Ishikawa (cell line): Measurements from ENCODE around the gene GLDC.

Experiments
- CEBPB ChIP-seq: IDR thresholded peaks from 2 replicates; pipeline ENCODE4 v1.6.1; 2012
- CREB1 ChIP-seq: IDR thresholded peaks from 2 replicates; pipeline ENCODE4 v1.6.1; 2012; ENCODE audit warnings: low read depth
- EGR1 ChIP-seq: IDR thresholded peaks from 2 replicates; pipeline ENCODE4 v1.6.1; 2012
- EP300 ChIP-seq: IDR thresholded peaks from 2 replicates; pipeline ENCODE4 v1.6.1; 2012; ENCODE audit warnings: borderline replicate concordance
- FOXM1 ChIP-seq: IDR thresholded peaks from 2 replicates; pipeline ENCODE4 v1.6.1; 2012; ENCODE audit warnings: low read depth, borderline replicate concordance
- NFIC ChIP-seq: IDR thresholded peaks from 2 replicates; pipeline ENCODE4 v1.6.1; 2012
- RAD21 ChIP-seq: IDR thresholded peaks from 2 replicates; pipeline ENCODE4 v1.6.1; 2012; ENCODE audit warnings: low read depth
- TAF1 ChIP-seq: IDR thresholded peaks from 2 replicates; pipeline ENCODE4 v1.6.1; 2012; ENCODE audit warnings: low read depth, mild to moderate bottlenecking
- TCF12 ChIP-seq: IDR thresholded peaks from 2 replicates; pipeline ENCODE4 v1.6.1; 2012; ENCODE audit warnings: low read depth
- TEAD4 ChIP-seq: IDR thresholded peaks from 2 replicates; pipeline ENCODE4 v1.6.1; 2012
- YY1 ChIP-seq: IDR thresholded peaks from 2 replicates; pipeline ENCODE4 v1.6.1; 2012; ENCODE audit warnings: low read depth
- ZBTB7A ChIP-seq: IDR thresholded peaks from 2 replicates; pipeline ENCODE4 v1.6.1; 2012; ENCODE audit warnings: low read depth
- TF ChIP-seq, protein P1 (sequence below): IDR thresholded peaks from 2 replicates; pipeline ENCODE4 v1.6.1; 2012; ENCODE audit warnings: low read depth, mild to moderate bottlenecking
- TF ChIP-seq, protein P2 (sequence below): IDR thresholded peaks from 2 replicates; pipeline ENCODE4 v1.6.1; 2012
- TF ChIP-seq, protein P3 (sequence below): IDR thresholded peaks from 2 replicates; pipeline ENCODE4 v1.6.1; 2012

The GLDC gene

DNA sequence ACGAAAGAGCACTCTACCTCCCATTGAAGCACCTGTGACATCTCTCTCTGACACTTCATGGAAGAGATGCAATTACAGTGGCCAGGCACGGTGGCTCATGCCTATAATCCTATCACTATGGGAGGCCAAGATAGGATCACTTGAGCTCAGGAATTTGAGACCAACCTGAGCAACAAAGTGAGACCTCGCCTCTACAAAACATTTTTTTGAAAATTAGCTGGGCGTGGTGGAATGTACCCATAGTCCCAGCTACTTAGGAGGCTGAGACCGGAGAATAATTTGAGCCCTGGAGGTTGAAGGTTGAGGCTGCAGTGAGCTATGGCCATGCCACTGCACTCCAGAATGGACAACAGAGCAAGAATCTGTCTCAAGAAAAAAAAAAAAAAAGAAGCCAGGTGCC, 45.5 kb downstream of the GLDC start:
- TF ChIP-seq, protein P1, sequence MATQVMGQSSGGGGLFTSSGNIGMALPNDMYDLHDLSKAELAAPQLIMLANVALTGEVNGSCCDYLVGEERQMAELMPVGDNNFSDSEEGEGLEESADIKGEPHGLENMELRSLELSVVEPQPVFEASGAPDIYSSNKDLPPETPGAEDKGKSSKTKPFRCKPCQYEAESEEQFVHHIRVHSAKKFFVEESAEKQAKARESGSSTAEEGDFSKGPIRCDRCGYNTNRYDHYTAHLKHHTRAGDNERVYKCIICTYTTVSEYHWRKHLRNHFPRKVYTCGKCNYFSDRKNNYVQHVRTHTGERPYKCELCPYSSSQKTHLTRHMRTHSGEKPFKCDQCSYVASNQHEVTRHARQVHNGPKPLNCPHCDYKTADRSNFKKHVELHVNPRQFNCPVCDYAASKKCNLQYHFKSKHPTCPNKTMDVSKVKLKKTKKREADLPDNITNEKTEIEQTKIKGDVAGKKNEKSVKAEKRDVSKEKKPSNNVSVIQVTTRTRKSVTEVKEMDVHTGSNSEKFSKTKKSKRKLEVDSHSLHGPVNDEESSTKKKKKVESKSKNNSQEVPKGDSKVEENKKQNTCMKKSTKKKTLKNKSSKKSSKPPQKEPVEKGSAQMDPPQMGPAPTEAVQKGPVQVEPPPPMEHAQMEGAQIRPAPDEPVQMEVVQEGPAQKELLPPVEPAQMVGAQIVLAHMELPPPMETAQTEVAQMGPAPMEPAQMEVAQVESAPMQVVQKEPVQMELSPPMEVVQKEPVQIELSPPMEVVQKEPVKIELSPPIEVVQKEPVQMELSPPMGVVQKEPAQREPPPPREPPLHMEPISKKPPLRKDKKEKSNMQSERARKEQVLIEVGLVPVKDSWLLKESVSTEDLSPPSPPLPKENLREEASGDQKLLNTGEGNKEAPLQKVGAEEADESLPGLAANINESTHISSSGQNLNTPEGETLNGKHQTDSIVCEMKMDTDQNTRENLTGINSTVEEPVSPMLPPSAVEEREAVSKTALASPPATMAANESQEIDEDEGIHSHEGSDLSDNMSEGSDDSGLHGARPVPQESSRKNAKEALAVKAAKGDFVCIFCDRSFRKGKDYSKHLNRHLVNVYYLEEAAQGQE = no peak

DNA sequence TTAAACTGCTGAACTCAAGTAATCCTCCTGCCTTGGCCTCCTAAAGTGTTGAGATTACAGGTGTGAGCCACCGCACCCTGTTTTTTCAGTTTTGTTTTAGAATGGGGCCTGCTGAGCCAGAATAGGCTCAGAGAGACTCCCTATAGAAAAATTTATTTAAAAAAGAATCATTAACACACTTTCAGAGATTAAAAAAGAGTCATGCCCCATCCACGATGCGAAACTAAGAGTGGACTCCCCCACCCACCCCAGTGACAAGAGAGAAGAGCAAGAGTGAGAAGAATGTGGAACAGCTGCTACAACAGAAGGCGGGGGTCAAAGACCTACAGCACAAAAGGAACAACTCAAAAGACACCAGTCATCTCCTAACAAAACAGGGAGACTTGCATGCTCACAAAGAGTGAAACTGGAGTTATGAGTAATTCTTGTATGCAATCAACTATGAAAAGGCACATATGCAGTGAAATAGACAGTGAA, 47.2 kb downstream of the GLDC start:
- TF ChIP-seq NFIC (no peak), TEAD4 (no peak), RAD21 (no peak), ZBTB7A (no peak), CREB1 (no peak), TAF1 (no peak), CEBPB (no peak), TCF12 (no peak), FOXM1 (no peak), EGR1 (no peak), YY1 (no peak), EP300 (no peak)
- TF ChIP-seq, protein P2, sequence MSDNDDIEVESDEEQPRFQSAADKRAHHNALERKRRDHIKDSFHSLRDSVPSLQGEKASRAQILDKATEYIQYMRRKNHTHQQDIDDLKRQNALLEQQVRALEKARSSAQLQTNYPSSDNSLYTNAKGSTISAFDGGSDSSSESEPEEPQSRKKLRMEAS = no peak
- TF ChIP-seq, protein P1 = no peak
- TF ChIP-seq, protein P3, sequence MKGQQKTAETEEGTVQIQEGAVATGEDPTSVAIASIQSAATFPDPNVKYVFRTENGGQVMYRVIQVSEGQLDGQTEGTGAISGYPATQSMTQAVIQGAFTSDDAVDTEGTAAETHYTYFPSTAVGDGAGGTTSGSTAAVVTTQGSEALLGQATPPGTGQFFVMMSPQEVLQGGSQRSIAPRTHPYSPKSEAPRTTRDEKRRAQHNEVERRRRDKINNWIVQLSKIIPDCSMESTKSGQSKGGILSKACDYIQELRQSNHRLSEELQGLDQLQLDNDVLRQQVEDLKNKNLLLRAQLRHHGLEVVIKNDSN = no peak

DNA sequence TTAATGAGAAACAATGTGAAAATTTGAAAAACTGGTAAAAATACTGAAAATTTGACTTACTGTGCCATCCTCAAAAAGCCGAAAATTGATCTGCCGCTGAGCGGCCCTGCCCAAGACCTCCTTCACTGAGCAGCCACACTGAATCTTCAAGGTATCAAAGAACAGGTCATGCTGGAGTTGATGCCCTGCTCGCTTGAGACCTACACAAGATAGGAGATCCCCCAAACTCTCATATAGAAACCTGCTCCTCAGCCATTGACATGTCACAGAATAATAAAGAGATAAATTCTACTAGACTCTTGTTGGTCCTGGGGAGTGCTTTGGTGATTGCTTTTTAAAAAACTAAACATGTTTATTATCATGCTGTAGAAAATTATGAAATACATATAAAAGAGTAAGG, 52.7 kb downstream of the GLDC start:
- TF ChIP-seq TEAD4 = no peak
- TF ChIP-seq EGR1 = no peak
- TF ChIP-seq FOXM1 = no peak
- TF ChIP-seq, protein P3 = no peak
- TF ChIP-seq, protein P2 = no peak
- TF ChIP-seq ZBTB7A = no peak
- no peak for TF ChIP-seq TCF12
- no peak for TF ChIP-seq CEBPB
- TF ChIP-seq NFIC = no peak
- TF ChIP-seq CREB1 = no peak
- TF ChIP-seq, protein P1 = no peak

DNA sequence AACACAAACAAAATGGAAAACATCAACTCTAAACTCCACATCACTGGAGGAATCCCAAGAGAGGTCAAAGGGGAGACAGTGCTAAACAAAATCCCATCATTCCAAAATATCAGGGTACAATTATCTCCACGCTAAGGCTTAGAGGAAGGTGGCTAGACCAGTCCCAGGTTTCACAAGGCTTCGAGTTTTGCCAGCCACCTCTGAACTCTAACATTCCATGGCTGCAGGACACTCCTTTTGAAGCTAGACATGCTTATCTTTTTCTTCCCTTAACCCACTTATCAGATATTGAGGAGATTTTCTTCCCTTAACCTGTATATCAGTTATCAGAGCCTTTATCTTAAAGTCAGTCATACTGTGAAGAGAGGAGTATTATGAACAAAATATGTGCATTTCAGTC, 53.3 kb downstream of the GLDC start:
- TF ChIP-seq ZBTB7A (no peak), TAF1 (no peak), RAD21 (no peak), EGR1 (no peak), NFIC (no peak), EP300 (no peak), FOXM1 (no peak), YY1 (no peak), TEAD4 (no peak), CREB1 (no peak), TCF12 (no peak), CEBPB (no peak)
- TF ChIP-seq, protein P1 = no peak
- TF ChIP-seq, protein P2 = no peak
- TF ChIP-seq, protein P3 = no peak
